HEK293T (cell line): ENCODE measurements around the gene PIK3R4.

Source experiments
- BHLHE40 ChIP-seq: fragments of 450-650 bp; IDR thresholded peaks from 2 replicates; pipeline ENCODE4 v1.6.1; 2016; ENCODE audit warnings: mild to moderate bottlenecking, moderate library complexity, borderline replicate concordance
- CTBP1 ChIP-seq: fragments of 450-650 bp; IDR thresholded peaks from 2 replicates; pipeline ENCODE4 v1.6.1; 2016; ENCODE audit warnings: borderline replicate concordance
- ELF4 ChIP-seq: fragments of 450-650 bp; IDR thresholded peaks from 2 replicates; pipeline ENCODE4 v1.6.1; 2017; ENCODE audit warnings: antibody characterized with exemption
- FOXA1 ChIP-seq: fragments of 450-650 bp; IDR thresholded peaks from 2 replicates; pipeline ENCODE4 v1.6.1; 2016; ENCODE audit warnings: mild to moderate bottlenecking
- FOXK2 ChIP-seq: fragments of 450-650 bp; IDR thresholded peaks from 2 replicates; pipeline ENCODE4 v1.6.1; 2016; ENCODE audit warnings: mild to moderate bottlenecking
- FOXM1 ChIP-seq: fragments of 450-650 bp; IDR thresholded peaks from 2 replicates; pipeline ENCODE4 v1.6.1; 2017; ENCODE audit warnings: mild to moderate bottlenecking, borderline replicate concordance
- HDGF ChIP-seq: fragments of 450-650 bp; IDR thresholded peaks from 2 replicates; pipeline ENCODE4 v1.6.1; 2017; ENCODE audit warnings: antibody characterized with exemption, borderline replicate concordance
- L3MBTL2 ChIP-seq: fragments of 450-650 bp; conservative IDR thresholded peaks from 2 replicates; pipeline ENCODE4 v1.6.1; 2016; ENCODE audit warnings: mild to moderate bottlenecking
- NFRKB ChIP-seq: fragments of 450-650 bp; IDR thresholded peaks from 2 replicates; pipeline ENCODE4 v1.6.1; 2016; ENCODE audit warnings: mild to moderate bottlenecking, moderate library complexity
- SP1 ChIP-seq: fragments of 450-650 bp; IDR thresholded peaks from 2 replicates; pipeline ENCODE4 v1.6.1; 2017
- SUZ12 ChIP-seq: fragments of 450-650 bp; IDR thresholded peaks from 2 replicates; pipeline ENCODE4 v1.6.1; 2016; ENCODE audit warnings: mild to moderate bottlenecking
- TARDBP ChIP-seq: fragments of 450-650 bp; IDR thresholded peaks from 2 replicates; pipeline ENCODE4 v1.6.1; 2016
- ZNF384 ChIP-seq: fragments of 450-650 bp; IDR thresholded peaks from 2 replicates; pipeline ENCODE4 v1.6.1; 2016
- TF ChIP-seq, protein P1 (sequence below): fragments of 450-650 bp; IDR thresholded peaks from 2 replicates; pipeline ENCODE4 v1.6.1; 2016

DNA sequence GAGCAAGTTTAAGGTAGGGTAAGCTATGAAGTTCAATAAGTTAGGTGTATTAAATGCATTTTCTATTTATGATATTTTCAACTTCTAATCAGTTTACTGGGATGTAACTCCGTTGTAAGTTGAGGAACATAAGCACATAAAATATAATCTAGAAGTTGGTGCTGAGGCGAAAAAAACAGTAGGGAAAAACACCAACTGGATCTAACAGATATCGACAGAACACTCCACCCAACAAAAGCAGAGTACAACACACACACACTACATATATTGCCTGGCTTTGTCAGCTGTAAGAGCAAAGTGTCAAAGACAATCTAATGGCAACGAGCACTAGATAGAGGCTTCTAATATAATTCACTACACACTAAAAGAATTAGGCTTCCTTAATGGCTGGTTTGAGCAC is 8.4 kb downstream of the PIK3R4 start:
- TF ChIP-seq SUZ12 = no peak
- TF ChIP-seq, protein P1, sequence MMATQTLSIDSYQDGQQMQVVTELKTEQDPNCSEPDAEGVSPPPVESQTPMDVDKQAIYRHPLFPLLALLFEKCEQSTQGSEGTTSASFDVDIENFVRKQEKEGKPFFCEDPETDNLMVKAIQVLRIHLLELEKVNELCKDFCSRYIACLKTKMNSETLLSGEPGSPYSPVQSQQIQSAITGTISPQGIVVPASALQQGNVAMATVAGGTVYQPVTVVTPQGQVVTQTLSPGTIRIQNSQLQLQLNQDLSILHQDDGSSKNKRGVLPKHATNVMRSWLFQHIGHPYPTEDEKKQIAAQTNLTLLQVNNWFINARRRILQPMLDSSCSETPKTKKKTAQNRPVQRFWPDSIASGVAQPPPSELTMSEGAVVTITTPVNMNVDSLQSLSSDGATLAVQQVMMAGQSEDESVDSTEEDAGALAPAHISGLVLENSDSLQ = no peak
- TF ChIP-seq NFRKB = no peak
- TF ChIP-seq ELF4 = no peak
- no peak for TF ChIP-seq FOXA1
- TF ChIP-seq BHLHE40 = no peak
- TF ChIP-seq ZNF384 = no peak
- no peak for TF ChIP-seq FOXM1
- no peak for TF ChIP-seq FOXK2
- TF ChIP-seq L3MBTL2 = no peak
- no peak for TF ChIP-seq HDGF
- no peak for TF ChIP-seq CTBP1
- TF ChIP-seq TARDBP = no peak
- no peak for TF ChIP-seq SP1
